Activated CD8-positive, alpha-beta memory T cell treated with anti-CD3 and anti-CD28 coated beads, Interleukin-2, amount 10 ng/mL, durations not matched to agents 7 days and 5 days (primary cell): ENCODE measurements around the gene KDM2B. TPM values are rescaled to one million over a fixed set of nuclear protein-coding genes. Genes with fewer than 3 reads are reported as not detected.
"Not testable (repeated sequence)": the region's sequence is repeated elsewhere in the genome, so short reads cannot be mapped to it uniquely, and the experiment has no call there.

Source experiments
- ATAC-seq: fragments of 150-1000 bp; cut with Tn5 transposase; one replicate; pipeline ENCODE4 v1.10.0; 2021; ENCODE audit warnings: moderate library complexity
- CTCF ChIA-PET: fragments of 350-600 bp; sonication (Branson Sonifier 250); formaldehyde crosslinking; loops from one replicate; lab custom pipeline; 2021; ENCODE audit warnings: antibody characterized with exemption; lab: Charles Lee
- DNase-seq: peaks from one replicate; pipeline ENCODE4 v3.0.0-alpha.2; 2020
- H3K27ac Mint-ChIP-seq: one replicate; pipeline ENCODE4 v1.8.0; 2021; ENCODE audit warnings: mild to moderate bottlenecking, mixed read lengths
- H3K27me3 Mint-ChIP-seq: one replicate; pipeline ENCODE4 v1.8.0; 2021; ENCODE audit warnings: mixed read lengths
- H3K36me3 Mint-ChIP-seq: one replicate; pipeline ENCODE4 v1.8.0; 2021; ENCODE audit warnings: mild to moderate bottlenecking, mixed read lengths
- H3K4me1 Mint-ChIP-seq: one replicate; pipeline ENCODE4 v1.8.0; 2021; ENCODE audit warnings: mixed read lengths
- H3K4me3 Mint-ChIP-seq: one replicate; pipeline ENCODE4 v1.8.0; 2021; ENCODE audit warnings: mild to moderate bottlenecking, moderate library complexity, mixed read lengths
- H3K9me3 Mint-ChIP-seq: one replicate; pipeline ENCODE4 v1.8.0; 2022; ENCODE audit warnings: low read depth, mixed read lengths
- total RNA-seq, 2 experiments: library from RNA; stranded (reverse); gene quantifications; one replicate each; pipeline ENCODE4 v1.2.3, GENCODE V29; 2021

The KDM2B gene
- total RNA-seq, 2 experiments from 2014 or later = 63.8 to 64.8 TPM

DNA sequence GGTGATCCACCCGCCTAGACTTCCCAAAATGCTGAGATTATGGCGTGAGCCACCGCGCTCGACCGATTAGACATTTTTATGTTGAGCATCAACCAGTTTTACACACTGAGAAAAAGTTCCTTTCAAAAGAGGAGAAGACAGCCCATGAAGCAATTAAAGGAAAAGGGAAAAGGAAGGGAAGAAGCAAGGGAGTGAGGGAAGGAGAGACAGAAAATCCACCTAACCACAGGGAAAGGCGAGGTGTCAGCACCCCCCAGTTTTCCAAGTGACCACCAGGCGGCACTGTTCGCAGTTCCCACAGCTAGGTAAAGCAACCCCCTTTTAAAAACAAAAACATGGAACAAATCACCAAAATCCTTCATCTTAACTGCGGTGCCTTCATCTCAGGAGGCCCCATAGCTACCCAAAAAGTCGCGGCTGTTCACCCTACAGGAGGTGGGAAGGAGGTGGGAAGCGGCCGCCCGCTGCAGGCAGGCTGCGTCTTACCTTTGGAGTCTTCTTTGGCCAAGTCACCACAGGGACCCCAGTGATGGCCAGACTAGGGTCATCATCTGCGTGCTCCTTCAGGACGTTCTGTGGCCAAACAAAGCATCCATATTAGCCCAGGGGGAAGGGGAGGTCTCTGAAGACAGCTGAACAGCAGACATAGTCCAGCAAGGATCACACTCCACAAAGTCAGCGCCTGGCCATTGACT, 86.6 kb downstream of the KDM2B start:
- no peaks in the 10 kb centered on the region for H3K27me3 Mint-ChIP-seq
- peaks cover 15% of the 10 kb centered on the region for H3K36me3 Mint-ChIP-seq
- H3K4me1 Mint-ChIP-seq = peaks cover 32% of the 10 kb centered on the region
- ATAC-seq (peak; percentile 51), DNase-seq (peak; percentile 68)
- H3K27ac Mint-ChIP-seq = no peak overlapping the region
- H3K4me3 Mint-ChIP-seq = no peak overlapping the region
- CTCF ChIA-PET = interaction anchor here (0.7 to 12.9 kb wide), 20 partner anchors 9 to 189 kb away, joined by 3 to 100 read pairs (median 4); partner anchors contain the start of genes MORN3 and ORAI1
- no peaks in the 10 kb centered on the region for H3K9me3 Mint-ChIP-seq

- DNase-seq (no peak), ATAC-seq (no peak)
- H3K4me1 Mint-ChIP-seq = peaks cover 10% of the 10 kb centered on the region
- no peaks in the 10 kb centered on the region for H3K27me3 Mint-ChIP-seq
- CTCF ChIA-PET = interaction anchor here (0.7 to 12.9 kb wide), 8 partner anchors 9 to 303 kb away, joined by 3 to 100 read pairs (median 4); partner anchors contain the start of gene RHOF
- H3K27ac Mint-ChIP-seq = peak overlapping the region; percentile 73
- peaks cover 13% of the 10 kb centered on the region for H3K36me3 Mint-ChIP-seq
- H3K9me3 Mint-ChIP-seq = no peaks in the 10 kb centered on the region
- no peak overlapping the region for H3K4me3 Mint-ChIP-seq
Observed at GRCh38 chr12:121490401-121491281, 90.2 kb downstream of the KDM2B start.

GRCh38 chr12:121489874-121490273, 90.9 kb downstream of the KDM2B start:
- CTCF ChIA-PET = interaction anchor here (0.7 to 12.9 kb wide), 6 partner anchors 9 to 304 kb away, joined by 3 to 100 read pairs (median 8); partner anchors contain the start of gene RHOF
- DNase-seq = no peak
- peaks cover 10% of the 10 kb centered on the region for H3K4me1 Mint-ChIP-seq

GRCh38 chr12:121484967-121485366, 95.9 kb downstream of the KDM2B start:
- DNase-seq (no peak), ATAC-seq (no peak)
- Mint-ChIP-seq H3K27ac (no peak overlapping the region), H3K27me3 (no peaks in the 10 kb centered on the region), H3K4me3 (no peak overlapping the region), H3K9me3 (no peaks in the 10 kb centered on the region), H3K4me1 (no peaks in the 10 kb centered on the region), H3K36me3 (no peaks in the 10 kb centered on the region)
- CTCF ChIA-PET = interaction anchor here (9.5 kb wide), 1 partner anchor 11 kb away, joined by 100 read pairs; no protein-coding TSS in a partner anchor

More at GRCh38 chr12:121489874-121490273, 90.9 kb downstream of the KDM2B start:
- Mint-ChIP-seq H3K36me3 (peaks cover 13% of the 10 kb centered on the region), H3K4me3 (no peak overlapping the region), H3K27ac (no peak overlapping the region), H3K9me3 (no peaks in the 10 kb centered on the region), H3K27me3 (no peaks in the 10 kb centered on the region)
- no peak for ATAC-seq

DNA sequence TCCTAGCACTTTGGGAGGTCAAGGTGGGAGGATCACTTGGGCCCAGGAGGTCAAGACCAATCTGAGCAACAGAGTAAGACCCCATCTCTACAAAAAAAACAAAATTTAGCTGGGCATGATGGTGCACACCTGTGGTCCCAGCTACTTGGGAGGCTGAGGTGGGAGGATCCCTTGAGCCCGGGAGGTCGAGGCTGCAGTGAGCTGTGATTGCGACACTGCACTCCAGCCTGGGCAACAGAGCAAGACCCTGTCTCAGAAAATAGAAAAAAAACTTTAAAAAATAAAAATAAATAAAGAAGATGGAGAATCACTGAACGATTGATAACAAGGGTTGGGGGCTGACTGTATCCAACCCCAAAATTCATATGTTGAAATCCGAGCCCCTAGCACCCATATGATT, 96.3 kb downstream of the KDM2B start:
- H3K36me3 Mint-ChIP-seq, H3K27ac Mint-ChIP-seq, ATAC-seq, H3K9me3 Mint-ChIP-seq, H3K4me3 Mint-ChIP-seq, H3K4me1 Mint-ChIP-seq, H3K27me3 Mint-ChIP-seq, DNase-seq: not testable (repeated sequence)
- CTCF ChIA-PET = interaction anchor here (9.5 kb wide), 1 partner anchor 12 kb away, joined by 100 read pairs; no protein-coding TSS in a partner anchor

GRCh38 chr12:121483949-121484348, 96.9 kb downstream of the KDM2B start:
- Mint-ChIP-seq H3K36me3 (no peaks in the 10 kb centered on the region), H3K9me3 (no peaks in the 10 kb centered on the region), H3K27me3 (no peaks in the 10 kb centered on the region), H3K4me1 (no peaks in the 10 kb centered on the region), H3K4me3 (no peak overlapping the region), H3K27ac (no peak overlapping the region)
- DNase-seq (no peak), ATAC-seq (no peak)
- CTCF ChIA-PET = interaction anchor here (9.5 kb wide), 1 partner anchor 12 kb away, joined by 100 read pairs; no protein-coding TSS in a partner anchor

- H3K4me1 Mint-ChIP-seq = no peaks in the 10 kb centered on the region
- no peak for ATAC-seq
- H3K36me3 Mint-ChIP-seq = no peaks in the 10 kb centered on the region
- no peak for DNase-seq
- H3K4me3 Mint-ChIP-seq = no peak overlapping the region
- CTCF ChIA-PET = interaction anchor here (0.7 to 9.5 kb wide), 7 partner anchors 8 to 193 kb away, joined by 3 to 100 read pairs (median 5); partner anchors contain the start of gene MORN3
- H3K9me3 Mint-ChIP-seq = no peaks in the 10 kb centered on the region
- H3K27ac Mint-ChIP-seq = no peak overlapping the region
- H3K27me3 Mint-ChIP-seq = no peaks in the 10 kb centered on the region
Observed at GRCh38 chr12:121476477-121476876, 104.3 kb downstream of the KDM2B start.

GRCh38 chr12:121475279-121475678, 105.5 kb downstream of the KDM2B start:
- no peaks in the 10 kb centered on the region for H3K27me3 Mint-ChIP-seq
- ATAC-seq (no peak), DNase-seq (no peak)
- CTCF ChIA-PET = no interaction called here
- no peaks in the 10 kb centered on the region for H3K4me1 Mint-ChIP-seq
- H3K4me3 Mint-ChIP-seq = no peak overlapping the region
- no peaks in the 10 kb centered on the region for H3K36me3 Mint-ChIP-seq
- no peak overlapping the region for H3K27ac Mint-ChIP-seq
- H3K9me3 Mint-ChIP-seq = no peaks in the 10 kb centered on the region

GRCh38 chr12:121472150-121472905, 108.5 kb downstream of the KDM2B start:
- DNase-seq = no peak
- Mint-ChIP-seq H3K9me3 (no peaks in the 10 kb centered on the region), H3K36me3 (no peaks in the 10 kb centered on the region), H3K4me3 (no peak overlapping the region), H3K27me3 (no peaks in the 10 kb centered on the region), H3K4me1 (no peaks in the 10 kb centered on the region), H3K27ac (no peak overlapping the region)
- no peak for ATAC-seq
- CTCF ChIA-PET = interaction anchor here (1.7 kb wide), 1 partner anchor 18 kb away, joined by 3 read pairs; no protein-coding TSS in a partner anchor

DNA sequence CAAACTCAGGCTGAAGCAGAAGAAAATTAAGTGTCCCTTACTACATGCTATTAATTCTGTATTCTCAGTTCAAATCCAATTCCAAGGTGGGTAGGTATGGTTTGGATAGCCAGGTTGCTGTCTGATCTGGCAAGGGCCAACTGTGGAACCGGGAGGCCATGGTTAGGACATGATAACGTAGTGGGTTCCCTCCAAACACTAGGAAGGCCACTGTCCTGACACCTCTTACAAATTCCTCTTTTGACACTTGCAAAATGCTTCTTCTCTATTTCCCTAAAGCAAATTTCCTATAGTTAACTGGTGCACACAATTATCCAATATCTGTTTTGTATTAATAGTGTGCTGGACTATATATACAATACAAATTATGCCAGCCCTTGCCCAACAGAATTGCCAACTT, 110.1 kb downstream of the KDM2B start:
- no peak for DNase-seq
- H3K4me3 Mint-ChIP-seq = no peak overlapping the region
- CTCF ChIA-PET = interaction anchor here (3.1 kb wide), 1 partner anchor 9 kb away, joined by 16 read pairs; no protein-coding TSS in a partner anchor
- H3K27me3 Mint-ChIP-seq = no peaks in the 10 kb centered on the region
- H3K27ac Mint-ChIP-seq = no peak overlapping the region
- H3K9me3 Mint-ChIP-seq = no peaks in the 10 kb centered on the region
- peaks cover 5% of the 10 kb centered on the region for H3K36me3 Mint-ChIP-seq
- peaks cover 5% of the 10 kb centered on the region for H3K4me1 Mint-ChIP-seq
- no peak for ATAC-seq

GRCh38 chr12:121468499-121468801, 112.4 kb downstream of the KDM2B start:
- peaks cover 17% of the 10 kb centered on the region for H3K4me1 Mint-ChIP-seq
- H3K27me3 Mint-ChIP-seq = no peaks in the 10 kb centered on the region
- no peak overlapping the region for H3K4me3 Mint-ChIP-seq
- no peaks in the 10 kb centered on the region for H3K9me3 Mint-ChIP-seq
- CTCF ChIA-PET = interaction anchor here (0.8 to 3.1 kb wide), 6 partner anchors 9 to 216 kb away, joined by 3 to 16 read pairs (median 5); no protein-coding TSS in a partner anchor
- ATAC-seq (no peak), DNase-seq (no peak)
- peaks cover 6% of the 10 kb centered on the region for H3K36me3 Mint-ChIP-seq
- H3K27ac Mint-ChIP-seq = no peak overlapping the region

DNA sequence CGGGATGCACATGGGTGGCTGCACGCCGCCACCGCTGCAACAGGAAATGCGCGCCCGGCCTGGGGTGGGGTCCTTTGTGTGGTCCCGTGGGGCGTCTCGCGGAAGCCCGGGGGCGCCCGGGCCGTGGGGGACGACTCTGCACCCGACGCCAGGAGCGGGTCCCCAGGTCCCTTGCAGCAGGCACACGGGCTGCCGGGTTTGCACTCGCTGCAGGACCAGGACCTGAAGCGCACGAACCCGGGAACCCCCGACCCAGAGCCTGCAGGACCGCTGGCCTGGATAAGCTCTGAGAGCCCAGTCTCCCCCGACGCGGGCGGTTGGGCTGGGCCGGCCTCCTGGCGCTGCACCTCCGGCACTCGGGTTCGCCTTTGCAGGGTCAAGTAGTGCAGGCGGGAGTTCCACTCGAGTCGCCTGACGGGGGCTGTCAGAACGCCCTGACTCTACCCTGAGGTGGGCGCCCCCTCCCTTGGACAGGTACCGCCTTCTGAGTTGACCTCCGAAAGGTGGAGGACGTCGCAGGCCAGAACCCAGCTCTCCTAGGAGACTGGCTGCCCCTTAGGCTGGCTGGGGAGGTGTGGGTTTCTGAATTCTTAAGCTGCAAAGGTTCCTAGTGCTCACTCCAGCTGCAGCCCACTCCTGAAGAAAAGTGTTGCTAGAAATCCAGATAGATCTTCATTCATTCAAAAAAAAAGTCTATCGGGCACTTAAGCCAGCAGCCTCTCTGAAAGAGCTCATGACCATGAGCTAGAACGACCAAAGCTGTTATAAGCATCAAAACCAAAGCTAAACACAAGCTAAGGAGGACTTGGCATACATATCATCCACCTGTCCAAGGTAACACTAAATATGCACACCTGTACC, 113.0 kb downstream of the KDM2B start:
- ATAC-seq (no peak), DNase-seq (no peak)
- H3K9me3 Mint-ChIP-seq = no peaks in the 10 kb centered on the region
- CTCF ChIA-PET = interaction anchor here (0.8 to 3.1 kb wide), 7 partner anchors 8 to 217 kb away, joined by 3 to 16 read pairs (median 5); no protein-coding TSS in a partner anchor
- H3K4me3 Mint-ChIP-seq = peak overlapping the region; percentile 42
- H3K27me3 Mint-ChIP-seq = no peaks in the 10 kb centered on the region
- H3K36me3 Mint-ChIP-seq = peaks cover 6% of the 10 kb centered on the region
- H3K4me1 Mint-ChIP-seq = peaks cover 17% of the 10 kb centered on the region
- H3K27ac Mint-ChIP-seq = no peak overlapping the region
